Neural progenitor cell (in vitro differentiated cells): Measurements from ENCODE around the gene ORC3.

ENCODE experiments used
- EZH2 ChIP-seq: fragments of 200-600 bp; sonication (generic); IDR thresholded peaks from 2 replicates; pipeline ENCODE4 v1.6.1; 2017; ENCODE audit warnings: antibody characterized with exemption, mild to moderate bottlenecking, moderate library complexity
- TF ChIP-seq, protein P1 (sequence below): fragments of 200-600 bp; sonication (generic); IDR thresholded peaks from 2 replicates; pipeline ENCODE4 v1.5.1; 2017; ENCODE audit warnings: antibody characterized with exemption, mild to moderate bottlenecking

GRCh38 chr6:87588756-87589407 is 1.1 kb upstream of the ORC3 start:
- TF ChIP-seq, protein P1, sequence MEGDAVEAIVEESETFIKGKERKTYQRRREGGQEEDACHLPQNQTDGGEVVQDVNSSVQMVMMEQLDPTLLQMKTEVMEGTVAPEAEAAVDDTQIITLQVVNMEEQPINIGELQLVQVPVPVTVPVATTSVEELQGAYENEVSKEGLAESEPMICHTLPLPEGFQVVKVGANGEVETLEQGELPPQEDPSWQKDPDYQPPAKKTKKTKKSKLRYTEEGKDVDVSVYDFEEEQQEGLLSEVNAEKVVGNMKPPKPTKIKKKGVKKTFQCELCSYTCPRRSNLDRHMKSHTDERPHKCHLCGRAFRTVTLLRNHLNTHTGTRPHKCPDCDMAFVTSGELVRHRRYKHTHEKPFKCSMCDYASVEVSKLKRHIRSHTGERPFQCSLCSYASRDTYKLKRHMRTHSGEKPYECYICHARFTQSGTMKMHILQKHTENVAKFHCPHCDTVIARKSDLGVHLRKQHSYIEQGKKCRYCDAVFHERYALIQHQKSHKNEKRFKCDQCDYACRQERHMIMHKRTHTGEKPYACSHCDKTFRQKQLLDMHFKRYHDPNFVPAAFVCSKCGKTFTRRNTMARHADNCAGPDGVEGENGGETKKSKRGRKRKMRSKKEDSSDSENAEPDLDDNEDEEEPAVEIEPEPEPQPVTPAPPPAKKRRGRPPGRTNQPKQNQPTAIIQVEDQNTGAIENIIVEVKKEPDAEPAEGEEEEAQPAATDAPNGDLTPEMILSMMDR: no peak
- no peak for TF ChIP-seq EZH2
